Liver (tissue), 9 donors: ENCODE results near the gene ASB5. TPM values are rescaled to one million over a fixed set of nuclear protein-coding genes. Genes with fewer than 3 reads are reported as not detected.

Experiments
- DNase-seq: peaks from one replicate; pipeline ENCODE4 v3.0.0-alpha.2; 2017; ENCODE audit warnings: low spot score
- H3K27ac ChIP-seq, 2 donors: one replicate each; pipeline ENCODE4 v1.7.0; 2013; ENCODE audit warnings: inconsistent platforms in 2 of 2, low read length in 2 of 2, control low read depth in 1 of 2, low read depth in 1 of 2, mild to moderate bottlenecking in 1 of 2
- H3K27me3 ChIP-seq, 4 donors: one replicate each; pipeline versions ENCODE4 v1.6.1 to v1.7.0; 2013; ENCODE audit warnings: low read length in 3 of 4, inconsistent platforms in 1 of 4, mild to moderate bottlenecking in 1 of 4, moderate library complexity in 1 of 4; ENCODE audit not compliant: control insufficient read depth in 4 of 4, insufficient read depth in 4 of 4
- H3K36me3 ChIP-seq, 4 donors: one replicate each; pipeline versions ENCODE4 v1.6.1 to v1.7.0; 2013; ENCODE audit warnings: low read length in 3 of 4, mild to moderate bottlenecking in 3 of 4, low read depth in 1 of 4, moderate library complexity in 1 of 4; ENCODE audit not compliant: control insufficient read depth in 4 of 4, insufficient read depth in 3 of 4
- H3K4me1 ChIP-seq, 4 donors: one replicate each; pipeline versions ENCODE4 v1.6.1 to v1.7.0; 2013; ENCODE audit warnings: low read length in 3 of 4, mild to moderate bottlenecking in 3 of 4, moderate library complexity in 1 of 4; ENCODE audit not compliant: control insufficient read depth in 4 of 4, insufficient read depth in 4 of 4
- H3K4me3 ChIP-seq, 3 donors: one replicate each; pipeline versions ENCODE4 v1.6.1 to v1.7.0; 2013; ENCODE audit warnings: low read length in 3 of 3, control low read depth in 1 of 3, low read depth in 1 of 3, mild to moderate bottlenecking in 1 of 3
- H3K9ac ChIP-seq, 2 donors: one replicate each; pipeline ENCODE4 v1.7.0; 2013; ENCODE audit warnings: low read length in 2 of 2, mild to moderate bottlenecking in 2 of 2, moderate library complexity in 2 of 2, control low read depth in 1 of 2, low read depth in 1 of 2
- H3K9me3 ChIP-seq, 4 donors: one replicate each; pipeline versions ENCODE4 v1.6.1 to v1.7.0; 2013; ENCODE audit warnings: low read length in 3 of 4; ENCODE audit not compliant: control insufficient read depth in 4 of 4
- EGR1 ChIP-seq, 2 donors: IDR thresholded peaks; 2 replicates each; pipeline ENCODE4 v1.6.1; 2016 to 2018; ENCODE audit warnings: antibody characterized with exemption in 2 of 2, low read depth in 2 of 2
- FOXA1 ChIP-seq: IDR thresholded peaks from 2 replicates; pipeline ENCODE4 v1.6.1; 2016; ENCODE audit warnings: antibody characterized with exemption
- FOXA2 ChIP-seq: IDR thresholded peaks from 2 replicates; pipeline ENCODE4 v1.6.1; 2016; ENCODE audit warnings: antibody characterized with exemption
- GABPA ChIP-seq, 2 donors: IDR thresholded peaks in 1 of 2; conservative IDR thresholded peaks in 1 of 2; 2 replicates each; pipeline ENCODE4 v1.6.1; 2016; ENCODE audit warnings: antibody characterized with exemption in 2 of 2, mild to moderate bottlenecking in 1 of 2, moderate library complexity in 1 of 2
- HNF4A ChIP-seq, 2 donors: conservative IDR thresholded peaks; 2 replicates each; pipeline ENCODE4 v1.6.1; 2016; ENCODE audit warnings: antibody characterized with exemption in 2 of 2, mild to moderate bottlenecking in 2 of 2
- HNF4G ChIP-seq: IDR thresholded peaks from 2 replicates; pipeline ENCODE4 v1.6.1; 2016; ENCODE audit warnings: antibody characterized with exemption
- JUND ChIP-seq, 2 donors: IDR thresholded peaks; 2 replicates each; pipeline ENCODE4 v1.6.1; 2016; ENCODE audit warnings: antibody characterized with exemption in 2 of 2
- NR2F2 ChIP-seq: IDR thresholded peaks from 2 replicates; pipeline ENCODE4 v1.6.1; 2016; ENCODE audit warnings: antibody characterized with exemption
- RAD21 ChIP-seq, 2 donors: IDR thresholded peaks; 2 replicates each; pipeline ENCODE4 v1.6.1; 2016; ENCODE audit warnings: antibody characterized with exemption in 2 of 2, mild to moderate bottlenecking in 2 of 2
- RXRA ChIP-seq, 2 donors: IDR thresholded peaks; 2 replicates each; pipeline ENCODE4 v1.6.1; 2017 to 2018; ENCODE audit warnings: antibody characterized with exemption in 2 of 2, mild to moderate bottlenecking in 1 of 2
- SP1 ChIP-seq: IDR thresholded peaks from 2 replicates; pipeline ENCODE4 v1.6.1; 2018; ENCODE audit warnings: antibody characterized with exemption, mild to moderate bottlenecking
- TAF1 ChIP-seq: conservative IDR thresholded peaks from 2 replicates; pipeline ENCODE4 v1.6.1; 2016; ENCODE audit warnings: antibody characterized with exemption, mild to moderate bottlenecking
- YY1 ChIP-seq: IDR thresholded peaks from 2 replicates; pipeline ENCODE4 v1.6.1; 2016; ENCODE audit warnings: antibody characterized with exemption, mild to moderate bottlenecking
- WGBS: extraction: QIAGEN DNeasy Blood & Tissue Kit; methylation state at CpG from one replicate; pipeline ENCODE4 v1.1.7; 2013; 5-methylcytosine and 5-hydroxymethylcytosine counted together
- polyA plus RNA-seq, 2 donors: library from polyadenylated mRNA; stranded (reverse) in 1 of 2; unstranded in 1 of 2; fragments of 200-250 nt in 1 of 2; fragments of >200 nt in 1 of 2; fragmentation: Nextera tagmentation in 1 of 2; extraction: Ambion mirVana in 1 of 2; gene quantifications; one replicate each; pipeline versions ENCODE4 v1.2.1 to v1.2.3, GENCODE V29; 2013 to 2015
- total RNA-seq, 2 donors: library from RNA; depleted of rRNA; stranded (reverse); fragments of >200 nt; gene quantifications; one replicate each; pipeline ENCODE4 v1.2.3, GENCODE V29; 2014
- TF ChIP-seq, protein P1 (sequence below): fragments of 150-350 bp; IDR thresholded peaks from 2 replicates; pipeline ENCODE4 v1.5.1; 2017; ENCODE audit warnings: improper control_type of control experiment, low read depth, low read length; ENCODE audit not compliant: missing input control
- TF ChIP-seq, protein P2 (sequence below): IDR thresholded peaks from 2 replicates; pipeline ENCODE4 v1.6.1; 2016; ENCODE audit warnings: antibody characterized with exemption
- TF ChIP-seq, protein P3 (sequence below): IDR thresholded peaks from 2 replicates; pipeline ENCODE4 v1.6.1; 2016; ENCODE audit warnings: antibody characterized with exemption
- TF ChIP-seq, protein P4 (sequence below): IDR thresholded peaks from 2 replicates; pipeline ENCODE4 v1.6.1; 2016; ENCODE audit warnings: antibody characterized with exemption
- TF ChIP-seq, protein P5 (sequence below): IDR thresholded peaks from 2 replicates; pipeline ENCODE4 v1.6.1; 2016; ENCODE audit warnings: antibody characterized with exemption, mild to moderate bottlenecking
- donor health status: healthy.
- donor health status: healthy.
- donor health status: healthy.
- donor health status: healthy.
- donor health status: healthy.

The ASB5 gene
- total and polyA plus RNA-seq, 4 donors, result 0.05 TPM; not detected in 3

DNA sequence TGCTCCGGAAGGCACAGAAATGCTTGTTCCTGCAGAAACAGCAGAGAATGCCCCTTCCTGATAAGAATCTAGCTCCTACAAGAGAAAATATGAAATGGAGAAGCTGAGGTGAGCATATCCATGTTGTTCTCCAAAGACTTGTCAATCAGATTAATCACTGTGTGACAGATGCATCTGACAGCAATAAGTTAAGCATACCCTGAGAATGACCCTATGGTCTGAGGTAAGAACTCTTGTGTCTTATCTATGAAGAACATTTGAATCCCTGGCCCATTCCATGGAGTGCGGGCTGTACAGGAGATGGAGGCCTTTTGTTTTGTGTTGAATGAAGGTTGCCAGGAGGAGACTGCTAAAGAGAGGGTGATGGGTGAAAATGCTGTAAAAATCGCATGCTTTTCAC is 21.5 kb upstream of the ASB5 start:
- Histone ChIP-seq H3K36me3 (no peaks in the 10 kb centered on the region), H3K9me3 (no peaks in the 10 kb centered on the region), H3K4me1 (no peaks in the 10 kb centered on the region), H3K4me3 (no peak overlapping the region), H3K27ac (no peak overlapping the region), H3K9ac (no peak overlapping the region), H3K27me3 (no peaks in the 10 kb centered on the region)
- TF ChIP-seq EGR1 (IDR thresholded peaks at IDR 0.05; ENCODE audit: low read depth in 2 of 2), result no peak
- TF ChIP-seq RAD21 (IDR thresholded peaks at IDR 0.05), result no peak
- no peak for TF ChIP-seq GABPA (IDR thresholded peaks at IDR 0.05 in 1 of 2, conservative IDR thresholded peaks at IDR 0.05 in 1 of 2)
- TF ChIP-seq YY1, result no peak
- TF ChIP-seq HNF4A (conservative IDR thresholded peaks at IDR 0.05), result no peak
- no peak for TF ChIP-seq NR2F2
- TF ChIP-seq FOXA2, result no peak
- TF ChIP-seq TAF1, result no peak
- no peak for TF ChIP-seq FOXA1
- TF ChIP-seq, protein P1, sequence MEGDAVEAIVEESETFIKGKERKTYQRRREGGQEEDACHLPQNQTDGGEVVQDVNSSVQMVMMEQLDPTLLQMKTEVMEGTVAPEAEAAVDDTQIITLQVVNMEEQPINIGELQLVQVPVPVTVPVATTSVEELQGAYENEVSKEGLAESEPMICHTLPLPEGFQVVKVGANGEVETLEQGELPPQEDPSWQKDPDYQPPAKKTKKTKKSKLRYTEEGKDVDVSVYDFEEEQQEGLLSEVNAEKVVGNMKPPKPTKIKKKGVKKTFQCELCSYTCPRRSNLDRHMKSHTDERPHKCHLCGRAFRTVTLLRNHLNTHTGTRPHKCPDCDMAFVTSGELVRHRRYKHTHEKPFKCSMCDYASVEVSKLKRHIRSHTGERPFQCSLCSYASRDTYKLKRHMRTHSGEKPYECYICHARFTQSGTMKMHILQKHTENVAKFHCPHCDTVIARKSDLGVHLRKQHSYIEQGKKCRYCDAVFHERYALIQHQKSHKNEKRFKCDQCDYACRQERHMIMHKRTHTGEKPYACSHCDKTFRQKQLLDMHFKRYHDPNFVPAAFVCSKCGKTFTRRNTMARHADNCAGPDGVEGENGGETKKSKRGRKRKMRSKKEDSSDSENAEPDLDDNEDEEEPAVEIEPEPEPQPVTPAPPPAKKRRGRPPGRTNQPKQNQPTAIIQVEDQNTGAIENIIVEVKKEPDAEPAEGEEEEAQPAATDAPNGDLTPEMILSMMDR, result no peak
- TF ChIP-seq, protein P2, sequence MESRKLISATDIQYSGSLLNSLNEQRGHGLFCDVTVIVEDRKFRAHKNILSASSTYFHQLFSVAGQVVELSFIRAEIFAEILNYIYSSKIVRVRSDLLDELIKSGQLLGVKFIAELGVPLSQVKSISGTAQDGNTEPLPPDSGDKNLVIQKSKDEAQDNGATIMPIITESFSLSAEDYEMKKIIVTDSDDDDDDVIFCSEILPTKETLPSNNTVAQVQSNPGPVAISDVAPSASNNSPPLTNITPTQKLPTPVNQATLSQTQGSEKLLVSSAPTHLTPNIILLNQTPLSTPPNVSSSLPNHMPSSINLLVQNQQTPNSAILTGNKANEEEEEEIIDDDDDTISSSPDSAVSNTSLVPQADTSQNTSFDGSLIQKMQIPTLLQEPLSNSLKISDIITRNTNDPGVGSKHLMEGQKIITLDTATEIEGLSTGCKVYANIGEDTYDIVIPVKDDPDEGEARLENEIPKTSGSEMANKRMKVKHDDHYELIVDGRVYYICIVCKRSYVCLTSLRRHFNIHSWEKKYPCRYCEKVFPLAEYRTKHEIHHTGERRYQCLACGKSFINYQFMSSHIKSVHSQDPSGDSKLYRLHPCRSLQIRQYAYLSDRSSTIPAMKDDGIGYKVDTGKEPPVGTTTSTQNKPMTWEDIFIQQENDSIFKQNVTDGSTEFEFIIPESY, result no peak
- TF ChIP-seq, protein P3, sequence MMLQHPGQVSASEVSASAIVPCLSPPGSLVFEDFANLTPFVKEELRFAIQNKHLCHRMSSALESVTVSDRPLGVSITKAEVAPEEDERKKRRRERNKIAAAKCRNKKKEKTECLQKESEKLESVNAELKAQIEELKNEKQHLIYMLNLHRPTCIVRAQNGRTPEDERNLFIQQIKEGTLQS, result no peak
- TF ChIP-seq, protein P4, sequence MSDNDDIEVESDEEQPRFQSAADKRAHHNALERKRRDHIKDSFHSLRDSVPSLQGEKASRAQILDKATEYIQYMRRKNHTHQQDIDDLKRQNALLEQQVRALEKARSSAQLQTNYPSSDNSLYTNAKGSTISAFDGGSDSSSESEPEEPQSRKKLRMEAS, result no peak
- TF ChIP-seq, protein P5, sequence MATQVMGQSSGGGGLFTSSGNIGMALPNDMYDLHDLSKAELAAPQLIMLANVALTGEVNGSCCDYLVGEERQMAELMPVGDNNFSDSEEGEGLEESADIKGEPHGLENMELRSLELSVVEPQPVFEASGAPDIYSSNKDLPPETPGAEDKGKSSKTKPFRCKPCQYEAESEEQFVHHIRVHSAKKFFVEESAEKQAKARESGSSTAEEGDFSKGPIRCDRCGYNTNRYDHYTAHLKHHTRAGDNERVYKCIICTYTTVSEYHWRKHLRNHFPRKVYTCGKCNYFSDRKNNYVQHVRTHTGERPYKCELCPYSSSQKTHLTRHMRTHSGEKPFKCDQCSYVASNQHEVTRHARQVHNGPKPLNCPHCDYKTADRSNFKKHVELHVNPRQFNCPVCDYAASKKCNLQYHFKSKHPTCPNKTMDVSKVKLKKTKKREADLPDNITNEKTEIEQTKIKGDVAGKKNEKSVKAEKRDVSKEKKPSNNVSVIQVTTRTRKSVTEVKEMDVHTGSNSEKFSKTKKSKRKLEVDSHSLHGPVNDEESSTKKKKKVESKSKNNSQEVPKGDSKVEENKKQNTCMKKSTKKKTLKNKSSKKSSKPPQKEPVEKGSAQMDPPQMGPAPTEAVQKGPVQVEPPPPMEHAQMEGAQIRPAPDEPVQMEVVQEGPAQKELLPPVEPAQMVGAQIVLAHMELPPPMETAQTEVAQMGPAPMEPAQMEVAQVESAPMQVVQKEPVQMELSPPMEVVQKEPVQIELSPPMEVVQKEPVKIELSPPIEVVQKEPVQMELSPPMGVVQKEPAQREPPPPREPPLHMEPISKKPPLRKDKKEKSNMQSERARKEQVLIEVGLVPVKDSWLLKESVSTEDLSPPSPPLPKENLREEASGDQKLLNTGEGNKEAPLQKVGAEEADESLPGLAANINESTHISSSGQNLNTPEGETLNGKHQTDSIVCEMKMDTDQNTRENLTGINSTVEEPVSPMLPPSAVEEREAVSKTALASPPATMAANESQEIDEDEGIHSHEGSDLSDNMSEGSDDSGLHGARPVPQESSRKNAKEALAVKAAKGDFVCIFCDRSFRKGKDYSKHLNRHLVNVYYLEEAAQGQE, result no peak
- TF ChIP-seq SP1, result no peak
- no peak for TF ChIP-seq HNF4G
- TF ChIP-seq RXRA (IDR thresholded peaks at IDR 0.05), result no peak
- no peak for TF ChIP-seq JUND (IDR thresholded peaks at IDR 0.05)
- 92% methylated on average over 3 of the region's 3 CpGs for WGBS
- no peak for DNase-seq
